Osteocyte (in vitro differentiated cells): ENCODE data around the gene PNMA8C. TPM values are rescaled to one million over a fixed set of nuclear protein-coding genes. Genes with fewer than 3 reads are reported as not detected.

ENCODE experiments used
- DNase-seq: peaks from one replicate; pipeline ENCODE4 v3.0.0; 2021; ENCODE audit warnings: mixed read lengths; ENCODE audit not compliant: unreplicated experiment; ENCODE audit errors: extremely low spot score
- H3K27ac Mint-ChIP-seq: one replicate; pipeline ENCODE4 v1.8.0; 2021; ENCODE audit warnings: mild to moderate bottlenecking, mixed read lengths; ENCODE audit not compliant: unreplicated experiment
- H3K27me3 Mint-ChIP-seq: one replicate; pipeline ENCODE4 v1.8.0; 2021; ENCODE audit warnings: mixed read lengths; ENCODE audit not compliant: unreplicated experiment
- H3K36me3 Mint-ChIP-seq: one replicate; pipeline ENCODE4 v1.8.0; 2021; ENCODE audit warnings: mixed read lengths; ENCODE audit not compliant: unreplicated experiment
- H3K4me1 Mint-ChIP-seq: one replicate; pipeline ENCODE4 v1.8.0; 2021; ENCODE audit warnings: mixed read lengths; ENCODE audit not compliant: unreplicated experiment
- H3K4me3 Mint-ChIP-seq: one replicate; pipeline ENCODE4 v1.8.0; 2021; ENCODE audit warnings: mild to moderate bottlenecking, moderate library complexity, mixed read lengths; ENCODE audit not compliant: unreplicated experiment
- H3K9me3 Mint-ChIP-seq: one replicate; pipeline ENCODE4 v1.8.0; 2021; ENCODE audit warnings: mixed read lengths; ENCODE audit not compliant: unreplicated experiment
- total RNA-seq: library from RNA; stranded (reverse); gene quantifications from 2 replicates; pipeline ENCODE4 v1.2.1, GENCODE V29; 2021
- TF ChIP-seq, protein P1 (sequence below): fragments of 200-600 bp; sonication (generic); IDR thresholded peaks from 2 replicates; pipeline ENCODE4 v1.5.0; 2021; ENCODE audit warnings: antibody characterized with exemption, mild to moderate bottlenecking, moderate library complexity

Gene PNMA8C
- total RNA-seq, 1 donor from 2014 or later = 0.11 TPM

DNA sequence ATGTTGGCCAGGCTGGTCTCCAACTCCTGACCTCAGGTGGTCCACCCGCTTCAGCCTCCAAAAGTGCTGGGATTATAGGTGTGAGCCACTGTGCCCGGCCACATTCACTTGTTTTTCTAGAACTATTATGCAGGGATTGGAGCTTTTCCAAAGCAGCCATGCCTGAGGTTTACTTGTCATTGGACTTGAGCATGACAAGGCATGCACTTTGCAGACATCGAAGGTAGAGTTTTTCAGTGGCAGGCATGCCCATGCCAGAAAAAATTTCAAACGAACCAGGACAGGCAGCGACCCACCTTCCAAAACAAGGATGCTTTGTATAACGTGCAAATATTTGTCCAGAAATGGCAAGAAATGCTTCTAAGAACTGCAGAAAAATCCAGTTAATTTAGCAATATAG is 24.9 kb upstream of the PNMA8C start:
- TF ChIP-seq, protein P1, sequence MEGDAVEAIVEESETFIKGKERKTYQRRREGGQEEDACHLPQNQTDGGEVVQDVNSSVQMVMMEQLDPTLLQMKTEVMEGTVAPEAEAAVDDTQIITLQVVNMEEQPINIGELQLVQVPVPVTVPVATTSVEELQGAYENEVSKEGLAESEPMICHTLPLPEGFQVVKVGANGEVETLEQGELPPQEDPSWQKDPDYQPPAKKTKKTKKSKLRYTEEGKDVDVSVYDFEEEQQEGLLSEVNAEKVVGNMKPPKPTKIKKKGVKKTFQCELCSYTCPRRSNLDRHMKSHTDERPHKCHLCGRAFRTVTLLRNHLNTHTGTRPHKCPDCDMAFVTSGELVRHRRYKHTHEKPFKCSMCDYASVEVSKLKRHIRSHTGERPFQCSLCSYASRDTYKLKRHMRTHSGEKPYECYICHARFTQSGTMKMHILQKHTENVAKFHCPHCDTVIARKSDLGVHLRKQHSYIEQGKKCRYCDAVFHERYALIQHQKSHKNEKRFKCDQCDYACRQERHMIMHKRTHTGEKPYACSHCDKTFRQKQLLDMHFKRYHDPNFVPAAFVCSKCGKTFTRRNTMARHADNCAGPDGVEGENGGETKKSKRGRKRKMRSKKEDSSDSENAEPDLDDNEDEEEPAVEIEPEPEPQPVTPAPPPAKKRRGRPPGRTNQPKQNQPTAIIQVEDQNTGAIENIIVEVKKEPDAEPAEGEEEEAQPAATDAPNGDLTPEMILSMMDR = no peak
- H3K36me3 Mint-ChIP-seq = peaks cover 3% of the 10 kb centered on the region
- no peak overlapping the region for H3K4me3 Mint-ChIP-seq
- no peak for DNase-seq
- H3K4me1 Mint-ChIP-seq = peaks cover 4% of the 10 kb centered on the region
- no peaks in the 10 kb centered on the region for H3K27me3 Mint-ChIP-seq
- peaks cover 7% of the 10 kb centered on the region for H3K9me3 Mint-ChIP-seq
- no peak overlapping the region for H3K27ac Mint-ChIP-seq

DNA sequence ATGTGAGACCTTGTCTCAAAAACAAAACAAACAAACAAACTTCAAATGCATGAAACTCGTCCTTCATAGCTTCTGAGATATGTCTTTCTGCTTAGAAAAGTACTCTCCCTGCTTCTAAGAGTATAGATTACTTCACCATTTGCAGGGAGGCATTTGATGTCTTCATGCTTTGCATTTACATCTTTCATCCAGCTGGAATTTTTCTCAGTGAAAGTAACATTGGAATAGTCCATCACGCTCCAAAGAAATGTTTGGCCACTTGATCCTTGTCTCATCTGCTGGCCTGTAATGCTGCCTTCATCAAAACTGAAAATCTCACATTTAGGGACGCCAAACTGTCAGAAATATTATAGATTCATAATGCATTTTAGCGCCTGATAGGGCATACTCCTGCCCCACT is 23.4 kb upstream of the PNMA8C start:
- H3K4me3 Mint-ChIP-seq = no peak overlapping the region
- no peak overlapping the region for H3K27ac Mint-ChIP-seq
- no peaks in the 10 kb centered on the region for H3K27me3 Mint-ChIP-seq
- H3K36me3 Mint-ChIP-seq = peaks cover 3% of the 10 kb centered on the region
- no peak for DNase-seq
- peaks cover 4% of the 10 kb centered on the region for H3K4me1 Mint-ChIP-seq
- peaks cover 7% of the 10 kb centered on the region for H3K9me3 Mint-ChIP-seq
- TF ChIP-seq, protein P1 = no peak

DNA sequence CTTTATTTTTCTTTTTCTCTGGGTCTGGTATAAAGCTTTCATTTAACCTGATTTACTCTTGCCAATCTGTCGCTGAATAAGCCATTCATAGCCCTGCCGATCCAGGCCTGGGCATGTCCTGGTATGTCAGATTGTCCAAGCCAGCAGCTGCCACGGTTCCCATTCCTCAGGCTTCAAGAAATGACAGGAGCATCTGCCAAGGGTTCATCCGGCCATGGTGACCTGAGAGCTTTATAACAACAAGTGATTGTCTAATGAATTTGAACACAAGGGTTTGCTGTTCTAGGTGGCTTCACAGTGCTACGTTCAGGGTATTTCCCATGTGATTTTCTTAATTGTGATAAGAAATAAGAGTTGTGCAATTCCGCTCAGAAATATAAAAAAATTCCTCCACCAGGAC is 22.6 kb upstream of the PNMA8C start:
- Mint-ChIP-seq H3K27ac (no peak overlapping the region), H3K36me3 (peaks cover 3% of the 10 kb centered on the region), H3K4me1 (peaks cover 3% of the 10 kb centered on the region), H3K9me3 (peaks cover 7% of the 10 kb centered on the region), H3K4me3 (no peak overlapping the region), H3K27me3 (no peaks in the 10 kb centered on the region)
- TF ChIP-seq, protein P1 = no peak
- no peak for DNase-seq

DNA sequence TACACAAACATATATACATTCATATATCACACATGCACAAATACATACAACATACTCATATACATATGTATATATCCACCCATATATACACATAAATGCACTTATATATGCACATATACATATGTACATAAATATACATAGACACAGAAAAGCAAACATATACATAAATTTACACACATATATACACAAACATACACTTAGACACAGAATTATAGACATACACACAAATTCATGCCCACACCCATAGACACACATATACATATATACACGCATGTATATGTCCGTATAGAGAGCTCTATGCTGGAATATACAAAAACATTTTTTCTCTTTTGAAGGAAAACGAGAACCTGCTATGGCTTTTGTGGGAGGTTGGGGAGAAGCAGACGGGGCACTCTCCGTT is 22.0 kb upstream of the PNMA8C start:
- peaks cover 7% of the 10 kb centered on the region for H3K9me3 Mint-ChIP-seq
- TF ChIP-seq, protein P1 = no peak
- no peak for DNase-seq
- H3K27ac Mint-ChIP-seq = no peak overlapping the region
- H3K4me1 Mint-ChIP-seq = no peaks in the 10 kb centered on the region
- no peak overlapping the region for H3K4me3 Mint-ChIP-seq
- H3K27me3 Mint-ChIP-seq = no peaks in the 10 kb centered on the region
- H3K36me3 Mint-ChIP-seq = peaks cover 3% of the 10 kb centered on the region

DNA sequence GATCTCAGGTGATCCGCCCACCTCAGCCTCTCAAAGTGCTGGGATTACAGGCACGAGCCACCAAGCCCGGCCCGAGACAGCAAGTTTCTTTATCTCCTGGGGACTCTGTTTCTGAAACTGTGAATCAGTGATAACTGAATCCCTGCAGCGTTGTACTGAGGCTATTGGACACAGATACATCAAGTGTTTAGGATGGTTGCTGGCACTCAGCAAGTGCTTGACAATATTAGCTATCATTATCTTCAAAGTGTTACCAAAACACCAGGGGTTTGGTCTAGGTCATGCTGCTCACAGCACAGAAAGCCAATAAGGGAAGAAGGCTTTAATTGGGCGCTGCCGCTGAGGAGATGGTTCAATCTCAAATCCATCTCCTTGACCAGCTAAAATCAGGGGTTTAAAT is 20.5 kb upstream of the PNMA8C start:
- no peak overlapping the region for H3K4me3 Mint-ChIP-seq
- peaks cover 3% of the 10 kb centered on the region for H3K36me3 Mint-ChIP-seq
- no peak for DNase-seq
- no peak overlapping the region for H3K27ac Mint-ChIP-seq
- H3K4me1 Mint-ChIP-seq = no peaks in the 10 kb centered on the region
- TF ChIP-seq, protein P1 = no peak
- peaks cover 7% of the 10 kb centered on the region for H3K9me3 Mint-ChIP-seq
- no peaks in the 10 kb centered on the region for H3K27me3 Mint-ChIP-seq
